ENCODE data around the gene OR51V1.

Gene OR51V1

DNA sequence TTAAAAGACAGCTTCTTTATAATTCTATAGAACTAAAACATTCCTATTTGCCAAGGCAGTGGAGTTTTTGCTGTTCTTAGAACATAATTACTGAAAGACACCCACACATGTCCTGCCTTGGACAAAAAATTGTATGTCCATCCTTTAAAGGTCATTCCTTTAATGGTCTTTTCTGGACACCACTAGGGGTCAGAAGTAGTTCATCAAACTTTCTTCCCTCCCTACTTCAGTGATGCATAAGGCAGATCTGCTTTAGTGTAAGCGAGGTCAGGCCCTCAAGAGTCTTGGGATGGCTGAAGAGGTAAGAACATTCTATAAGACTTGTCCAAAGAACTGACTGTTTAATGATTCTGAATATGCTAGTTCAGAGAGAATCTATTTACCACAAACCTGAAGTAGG is 4.3 kb upstream of the OR51V1 start:
- peak; percentile 53 for DNase-seq (ENCODE audit: low read depth)
- TF ChIP-seq MYC (IDR thresholded peaks at IDR 0.05; ENCODE audit: low read depth, low read length) (no peak), POLR2A (IDR thresholded peaks at IDR 0.05; ENCODE audit: extremely low read depth, insufficient read length) (no peak)
- TF ChIP-seq, protein P1, sequence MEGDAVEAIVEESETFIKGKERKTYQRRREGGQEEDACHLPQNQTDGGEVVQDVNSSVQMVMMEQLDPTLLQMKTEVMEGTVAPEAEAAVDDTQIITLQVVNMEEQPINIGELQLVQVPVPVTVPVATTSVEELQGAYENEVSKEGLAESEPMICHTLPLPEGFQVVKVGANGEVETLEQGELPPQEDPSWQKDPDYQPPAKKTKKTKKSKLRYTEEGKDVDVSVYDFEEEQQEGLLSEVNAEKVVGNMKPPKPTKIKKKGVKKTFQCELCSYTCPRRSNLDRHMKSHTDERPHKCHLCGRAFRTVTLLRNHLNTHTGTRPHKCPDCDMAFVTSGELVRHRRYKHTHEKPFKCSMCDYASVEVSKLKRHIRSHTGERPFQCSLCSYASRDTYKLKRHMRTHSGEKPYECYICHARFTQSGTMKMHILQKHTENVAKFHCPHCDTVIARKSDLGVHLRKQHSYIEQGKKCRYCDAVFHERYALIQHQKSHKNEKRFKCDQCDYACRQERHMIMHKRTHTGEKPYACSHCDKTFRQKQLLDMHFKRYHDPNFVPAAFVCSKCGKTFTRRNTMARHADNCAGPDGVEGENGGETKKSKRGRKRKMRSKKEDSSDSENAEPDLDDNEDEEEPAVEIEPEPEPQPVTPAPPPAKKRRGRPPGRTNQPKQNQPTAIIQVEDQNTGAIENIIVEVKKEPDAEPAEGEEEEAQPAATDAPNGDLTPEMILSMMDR (IDR thresholded peaks at IDR 0.05; ENCODE audit: low read depth, low read length) = peak; percentile 31
- TF ChIP-seq, protein P2, sequence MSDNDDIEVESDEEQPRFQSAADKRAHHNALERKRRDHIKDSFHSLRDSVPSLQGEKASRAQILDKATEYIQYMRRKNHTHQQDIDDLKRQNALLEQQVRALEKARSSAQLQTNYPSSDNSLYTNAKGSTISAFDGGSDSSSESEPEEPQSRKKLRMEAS (IDR thresholded peaks at IDR 0.05; ENCODE audit: low read depth, low read length) = no peak
- no peak overlapping the region for H3K4me3 ChIP-seq (ENCODE audit: low read depth, low read length)

DNA sequence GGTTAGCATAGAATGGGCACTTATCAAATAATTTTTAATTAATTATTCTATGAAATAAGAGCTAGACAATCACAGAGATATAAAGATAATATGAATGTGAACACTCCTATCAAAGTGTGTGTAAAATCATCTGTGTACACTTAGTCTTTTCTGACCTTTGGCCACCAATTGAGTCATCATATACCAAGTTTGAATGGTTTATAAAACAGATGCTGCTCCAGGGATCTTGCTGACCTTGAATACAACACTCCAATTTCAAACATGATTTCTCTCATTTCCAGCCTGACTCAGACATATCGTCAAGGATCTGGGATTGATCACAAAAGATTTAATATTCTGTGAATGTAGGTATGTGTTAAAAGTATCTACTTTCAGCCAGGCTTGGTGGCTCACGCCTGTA is 2.9 kb upstream of the OR51V1 start:
- DNase-seq (ENCODE audit: low read depth) = no peak
- TF ChIP-seq POLR2A (IDR thresholded peaks at IDR 0.05; ENCODE audit: extremely low read depth, insufficient read length) (no peak), MYC (IDR thresholded peaks at IDR 0.05; ENCODE audit: low read depth, low read length) (no peak)
- H3K4me3 ChIP-seq (ENCODE audit: low read depth, low read length) = no peak overlapping the region

DNA sequence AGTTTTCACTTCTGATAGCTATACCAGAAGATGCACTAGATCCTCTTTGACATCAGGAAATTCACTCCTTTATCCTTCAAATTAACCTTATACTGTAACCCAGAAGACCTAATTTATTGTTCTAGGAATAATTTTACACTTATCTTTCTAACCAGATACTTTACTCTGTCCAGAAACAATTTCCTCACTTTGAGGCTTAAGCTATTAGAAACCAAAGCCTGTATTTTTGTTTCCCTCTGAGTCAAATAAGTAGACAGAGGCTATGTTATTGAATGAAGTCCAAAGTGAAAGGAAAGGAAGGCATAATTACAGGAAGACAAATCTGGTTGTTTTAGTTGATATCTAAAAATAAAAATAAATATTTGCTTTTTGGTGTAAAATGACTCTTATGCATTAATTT is 2.2 kb downstream of the OR51V1 start:
- DNase-seq (ENCODE audit: low read depth) = no peak
- TF ChIP-seq POLR2A (IDR thresholded peaks at IDR 0.05; ENCODE audit: extremely low read depth, insufficient read length) (no peak), MYC (IDR thresholded peaks at IDR 0.05; ENCODE audit: low read depth, low read length) (no peak)
- TF ChIP-seq, protein P1 (IDR thresholded peaks at IDR 0.05; ENCODE audit: low read depth, low read length) = no peak
- TF ChIP-seq, protein P2 (IDR thresholded peaks at IDR 0.05; ENCODE audit: low read depth, low read length) = no peak
- H3K4me3 ChIP-seq (ENCODE audit: low read depth, low read length) = no peak overlapping the region

DNA sequence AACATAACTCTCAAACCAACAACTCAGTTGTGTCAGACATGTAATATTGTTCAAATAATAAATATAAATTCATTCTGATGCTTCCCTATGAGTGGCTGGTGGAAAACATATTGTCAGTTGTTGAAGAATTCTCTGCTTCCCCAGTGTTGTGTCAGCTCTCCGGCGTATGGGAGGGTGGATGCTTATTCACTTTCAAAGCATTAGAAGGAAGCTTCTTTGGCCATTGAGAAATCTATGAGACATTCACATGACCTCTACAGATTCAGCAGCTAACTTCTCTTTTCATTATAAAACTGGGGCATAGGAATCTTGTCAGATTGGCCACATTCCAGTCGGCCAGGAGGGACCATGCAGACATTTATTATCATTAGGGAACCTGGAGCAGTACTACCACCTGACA is 2.9 kb downstream of the OR51V1 start:
- TF ChIP-seq POLR2A (IDR thresholded peaks at IDR 0.05; ENCODE audit: extremely low read depth, insufficient read length) = no peak
- TF ChIP-seq, protein P1 (IDR thresholded peaks at IDR 0.05; ENCODE audit: low read depth, low read length) = no peak
- no peak for TF ChIP-seq MYC (IDR thresholded peaks at IDR 0.05; ENCODE audit: low read depth, low read length)
- TF ChIP-seq, protein P2 (IDR thresholded peaks at IDR 0.05; ENCODE audit: low read depth, low read length) = no peak
- H3K4me3 ChIP-seq (ENCODE audit: low read depth, low read length) = no peak overlapping the region
- no peak for DNase-seq (ENCODE audit: low read depth)

DNA sequence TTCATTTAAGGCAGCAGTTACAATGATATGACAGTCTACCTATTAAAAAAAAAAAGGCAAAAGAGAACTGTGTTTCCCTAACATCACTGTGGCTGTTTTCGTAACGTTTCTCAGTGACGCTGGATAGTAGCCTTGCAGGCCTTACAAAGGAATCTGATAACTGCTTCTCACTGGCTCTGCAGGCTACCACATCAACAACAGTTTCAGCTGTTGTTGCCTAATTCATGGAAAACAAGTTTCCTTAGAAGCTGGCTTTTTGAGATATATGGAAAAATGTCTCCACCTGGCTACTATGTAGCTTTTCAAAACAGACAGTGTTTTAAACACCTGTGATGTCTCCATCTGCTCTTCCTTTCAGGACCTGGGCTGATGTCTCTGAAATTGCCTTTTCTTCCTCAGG is 3.8 kb downstream of the OR51V1 start:
- DNase-seq (ENCODE audit: low read depth) = no peak
- TF ChIP-seq MYC (IDR thresholded peaks at IDR 0.05; ENCODE audit: low read depth, low read length) (no peak), POLR2A (IDR thresholded peaks at IDR 0.05; ENCODE audit: extremely low read depth, insufficient read length) (no peak)
- TF ChIP-seq, protein P1 (IDR thresholded peaks at IDR 0.05; ENCODE audit: low read depth, low read length) = no peak
- TF ChIP-seq, protein P2 (IDR thresholded peaks at IDR 0.05; ENCODE audit: low read depth, low read length) = no peak
- no peak overlapping the region for H3K4me3 ChIP-seq (ENCODE audit: low read depth, low read length)

DNA sequence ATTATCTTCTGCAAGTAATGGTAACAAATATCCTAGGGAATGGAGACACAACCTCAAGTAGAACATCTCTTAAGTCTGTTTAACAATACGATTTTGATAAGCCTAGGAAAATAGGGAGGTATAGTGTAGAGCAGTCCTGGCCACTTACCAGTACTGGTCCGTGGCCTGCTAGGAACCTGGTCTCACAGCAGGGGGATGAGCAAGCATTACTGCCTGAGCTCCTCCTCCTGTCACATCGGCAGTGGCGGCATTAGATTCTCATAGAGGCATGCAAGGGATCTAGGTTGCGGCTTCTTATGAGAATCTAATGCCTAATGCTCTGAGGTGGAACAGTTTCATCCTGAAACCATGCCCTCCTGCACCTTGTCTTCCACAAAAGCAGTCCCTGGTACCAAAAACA is 4.4 kb downstream of the OR51V1 start:
- DNase-seq (ENCODE audit: low read depth) = no peak
- TF ChIP-seq, protein P1 (IDR thresholded peaks at IDR 0.05; ENCODE audit: low read depth, low read length) = no peak
- TF ChIP-seq, protein P2 (IDR thresholded peaks at IDR 0.05; ENCODE audit: low read depth, low read length) = no peak
- no peak for TF ChIP-seq MYC (IDR thresholded peaks at IDR 0.05; ENCODE audit: low read depth, low read length)
- TF ChIP-seq POLR2A (IDR thresholded peaks at IDR 0.05; ENCODE audit: extremely low read depth, insufficient read length) = no peak
- H3K4me3 ChIP-seq (ENCODE audit: low read depth, low read length) = no peak overlapping the region

All from NB4 (cell line).